ENCODE measurements around the gene CAMKK1.

Gene CAMKK1

GRCh38 chr17:3852561-3852960 lies 40.3 kb downstream of the CAMKK1 start:
- Histone ChIP-seq H2BK15ac (ENCODE audit: low read depth, poor library complexity, severe bottlenecking) (no peak overlapping the region), H3K4ac (ENCODE audit: low read depth in 1 of 2, low read length in 2 of 2) (no peak overlapping the region), H3K27me3 (ENCODE audit: control insufficient read depth in 1 of 2, insufficient read depth in 1 of 2, low read length in 2 of 2) (peaks cover 9 to 29% of the 10 kb centered on the region in 2 experiments), H3K4me2 (ENCODE audit: low read length, poor library complexity, severe bottlenecking) (no peak overlapping the region), H3K9ac (ENCODE audit: low read length) (no peak overlapping the region), H2BK5ac (ENCODE audit: low read depth, low read length, poor library complexity, severe bottlenecking) (no peak overlapping the region), H3K9me3 (ENCODE audit: control insufficient read depth, low read length) (no peaks in the 10 kb centered on the region), H3K18ac (ENCODE audit: low read depth in 1 of 2, low read length in 2 of 2) (no peak overlapping the region), H2BK12ac (ENCODE audit: low read length in 2 of 2) (no peak overlapping the region), H3K36me3 (ENCODE audit: control insufficient read depth in 1 of 2, insufficient read depth in 2 of 2, low read depth in 1 of 2, low read length in 2 of 2) (no peaks in the 10 kb centered on the region), H3K4me3 (ENCODE audit: insufficient read depth in 1 of 2, low read depth in 1 of 2, low read length in 2 of 2) (no peak overlapping the region), H2AFZ (ENCODE audit: low read depth, low read length) (no peak overlapping the region), H3K79me1 (replicated peaks; ENCODE audit: low read length, poor library complexity, severe bottlenecking) (no peaks in the 10 kb centered on the region), H2BK120ac (ENCODE audit: low read depth, low read length) (no peak overlapping the region), H4K91ac (ENCODE audit: low read length) (no peak overlapping the region), H3K4me1 (ENCODE audit: control insufficient read depth, insufficient read depth, low read depth, low read length) (peaks cover 6% of the 10 kb centered on the region), H3K14ac (ENCODE audit: low read length in 2 of 2) (no peak overlapping the region), H3K27ac (ENCODE audit: low read length, poor library complexity, severe bottlenecking) (no peak overlapping the region), H3K23ac (ENCODE audit: low read length in 2 of 2) (no peak overlapping the region), H2AK5ac (ENCODE audit: low read length, severe bottlenecking) (no peak overlapping the region), H4K8ac (ENCODE audit: low read length) (no peak overlapping the region)
- WGBS: 84% methylated on average over 10 of the region's 10 CpGs
- DNase-seq: no peak

DNA sequence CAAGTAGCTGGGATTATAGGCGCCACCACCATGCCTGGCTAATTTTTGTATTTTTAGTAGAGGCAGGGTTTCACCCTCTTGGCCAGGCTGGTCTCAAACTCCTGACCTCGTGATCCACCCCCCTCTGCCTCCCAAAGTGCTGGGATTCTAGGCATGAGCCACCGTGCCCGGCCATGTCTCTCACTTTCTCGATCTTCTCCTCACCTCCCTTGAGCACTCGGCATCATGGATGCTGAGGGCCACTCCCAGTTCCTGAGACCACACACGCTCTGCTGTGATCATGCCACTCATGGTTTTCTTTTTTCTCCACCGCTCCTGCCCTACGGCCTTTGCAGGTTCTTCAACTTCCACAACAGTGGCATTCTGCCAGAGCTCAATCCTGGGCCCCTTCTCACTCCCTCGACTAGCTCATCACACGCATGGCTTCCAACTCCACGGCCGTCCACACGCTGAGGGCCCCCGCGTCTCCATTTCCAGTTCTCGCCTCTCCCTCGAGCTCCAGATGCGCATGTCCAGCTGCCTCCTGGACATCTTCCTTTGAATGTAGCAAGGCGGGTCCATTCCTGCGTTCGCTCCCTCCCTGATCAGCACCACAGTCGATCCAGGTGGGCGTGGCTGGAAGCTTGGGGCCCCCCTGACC lies 41.3 kb downstream of the CAMKK1 start:
- 87% methylated on average over 24 of the region's 24 CpGs for WGBS

DNA sequence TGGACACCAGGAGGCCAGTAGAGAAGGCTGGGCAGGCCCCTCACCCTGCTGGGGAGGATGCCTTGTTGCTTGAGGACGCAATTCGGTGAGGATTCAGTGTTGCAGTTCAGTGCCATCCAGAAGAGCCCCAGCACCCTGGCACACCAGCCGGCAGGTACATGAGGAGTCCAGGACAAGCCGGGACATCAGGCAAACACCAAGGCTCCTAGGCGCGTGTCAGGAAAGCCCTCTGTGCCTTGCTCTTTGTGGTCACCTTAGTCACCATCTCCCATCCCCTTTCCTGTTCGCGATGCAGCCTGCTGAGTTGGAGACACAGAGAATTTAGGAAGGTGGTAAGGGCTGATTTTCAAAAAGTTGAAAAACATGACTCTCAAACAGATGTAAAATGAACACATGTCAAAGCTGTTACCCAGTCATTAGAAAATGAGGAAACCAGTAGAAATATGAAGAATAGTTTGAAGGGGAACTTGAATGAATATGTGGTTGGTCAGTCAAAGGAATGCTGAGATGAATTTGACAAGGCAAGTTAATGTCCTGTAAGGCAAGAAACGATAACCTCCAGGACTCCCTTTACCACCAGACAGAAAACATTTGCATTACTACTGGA lies 44.5 kb downstream of the CAMKK1 start:
- peaks cover 9 to 10% of the 10 kb centered on the region in 2 experiments for H3K36me3 ChIP-seq (ENCODE audit: control insufficient read depth in 1 of 2, insufficient read depth in 2 of 2, low read depth in 1 of 2, low read length in 2 of 2)
- H2AFZ ChIP-seq (ENCODE audit: low read depth, low read length): no peak overlapping the region
- no peak overlapping the region for H2BK12ac ChIP-seq (ENCODE audit: low read length in 2 of 2)
- peaks cover 9 to 21% of the 10 kb centered on the region in 2 experiments for H3K27me3 ChIP-seq (ENCODE audit: control insufficient read depth in 1 of 2, insufficient read depth in 1 of 2, low read length in 2 of 2)
- peaks cover 9% of the 10 kb centered on the region for H3K79me1 ChIP-seq (replicated peaks; ENCODE audit: low read length, poor library complexity, severe bottlenecking)
- no peak overlapping the region for H3K4ac ChIP-seq (ENCODE audit: low read depth in 1 of 2, low read length in 2 of 2)
- H2AK5ac ChIP-seq (ENCODE audit: low read length, severe bottlenecking): no peak overlapping the region
- H4K91ac ChIP-seq (ENCODE audit: low read length): peak overlapping the region; percentile 72
- H3K23ac ChIP-seq (ENCODE audit: low read length in 2 of 2): no peak overlapping the region
- H3K4me1 ChIP-seq (ENCODE audit: control insufficient read depth, insufficient read depth, low read depth, low read length): peaks cover 9% of the 10 kb centered on the region
- H3K14ac ChIP-seq (ENCODE audit: low read length in 2 of 2): no peak overlapping the region
- H4K8ac ChIP-seq (ENCODE audit: low read length): peak overlapping the region; percentile 80
- H3K9ac ChIP-seq (ENCODE audit: low read length): no peak overlapping the region
- no peak overlapping the region for H2BK120ac ChIP-seq (ENCODE audit: low read depth, low read length)
- no peak overlapping the region for H3K27ac ChIP-seq (ENCODE audit: low read length, poor library complexity, severe bottlenecking)
- H2BK15ac ChIP-seq (ENCODE audit: low read depth, poor library complexity, severe bottlenecking): no peak overlapping the region
- H3K4me2 ChIP-seq (ENCODE audit: low read length, poor library complexity, severe bottlenecking): no peak overlapping the region
- H3K4me3 ChIP-seq (ENCODE audit: insufficient read depth in 1 of 2, low read depth in 1 of 2, low read length in 2 of 2): no peak overlapping the region
- H3K18ac ChIP-seq (ENCODE audit: low read depth in 1 of 2, low read length in 2 of 2): no peak overlapping the region
- no peaks in the 10 kb centered on the region for H3K9me3 ChIP-seq (ENCODE audit: control insufficient read depth, low read length)
- H2BK5ac ChIP-seq (ENCODE audit: low read depth, low read length, poor library complexity, severe bottlenecking): no peak overlapping the region
- 90% methylated on average over 6 of the region's 9 CpGs for WGBS
- no peak for DNase-seq

More for the DNA sequence above, 41.3 kb downstream of the CAMKK1 start:
- peaks cover 9 to 21% of the 10 kb centered on the region in 2 experiments for H3K27me3 ChIP-seq (ENCODE audit: control insufficient read depth in 1 of 2, insufficient read depth in 1 of 2, low read length in 2 of 2)
- H2AK5ac ChIP-seq (ENCODE audit: low read length, severe bottlenecking): no peak overlapping the region
- H3K36me3 ChIP-seq (ENCODE audit: control insufficient read depth in 1 of 2, insufficient read depth in 2 of 2, low read depth in 1 of 2, low read length in 2 of 2): no peaks in the 10 kb centered on the region
- H4K8ac ChIP-seq (ENCODE audit: low read length): no peak overlapping the region
- H3K4me2 ChIP-seq (ENCODE audit: low read length, poor library complexity, severe bottlenecking): no peak overlapping the region
- no peak overlapping the region for H2BK5ac ChIP-seq (ENCODE audit: low read depth, low read length, poor library complexity, severe bottlenecking)
- no peak overlapping the region for H2BK12ac ChIP-seq (ENCODE audit: low read length in 2 of 2)
- no peak overlapping the region for H2BK120ac ChIP-seq (ENCODE audit: low read depth, low read length)
- peak overlapping the region; percentile 19 for H4K91ac ChIP-seq (ENCODE audit: low read length)
- no peaks in the 10 kb centered on the region for H3K79me1 ChIP-seq (replicated peaks; ENCODE audit: low read length, poor library complexity, severe bottlenecking)
- no peak overlapping the region for H3K9ac ChIP-seq (ENCODE audit: low read length)
- H3K4me3 ChIP-seq (ENCODE audit: insufficient read depth in 1 of 2, low read depth in 1 of 2, low read length in 2 of 2): no peak overlapping the region
- H3K9me3 ChIP-seq (ENCODE audit: control insufficient read depth, low read length): no peaks in the 10 kb centered on the region
- H3K18ac ChIP-seq (ENCODE audit: low read depth in 1 of 2, low read length in 2 of 2): no peak overlapping the region
- no peak overlapping the region for H2BK15ac ChIP-seq (ENCODE audit: low read depth, poor library complexity, severe bottlenecking)
- no peak overlapping the region for H3K14ac ChIP-seq (ENCODE audit: low read length in 2 of 2)
- H3K4ac ChIP-seq (ENCODE audit: low read depth in 1 of 2, low read length in 2 of 2): no peak overlapping the region
- no peak for DNase-seq
- no peak overlapping the region for H2AFZ ChIP-seq (ENCODE audit: low read depth, low read length)
- H3K27ac ChIP-seq (ENCODE audit: low read length, poor library complexity, severe bottlenecking): no peak overlapping the region
- H3K23ac ChIP-seq (ENCODE audit: low read length in 2 of 2): no peak overlapping the region
- peaks cover 3% of the 10 kb centered on the region for H3K4me1 ChIP-seq (ENCODE audit: control insufficient read depth, insufficient read depth, low read depth, low read length)

DNA sequence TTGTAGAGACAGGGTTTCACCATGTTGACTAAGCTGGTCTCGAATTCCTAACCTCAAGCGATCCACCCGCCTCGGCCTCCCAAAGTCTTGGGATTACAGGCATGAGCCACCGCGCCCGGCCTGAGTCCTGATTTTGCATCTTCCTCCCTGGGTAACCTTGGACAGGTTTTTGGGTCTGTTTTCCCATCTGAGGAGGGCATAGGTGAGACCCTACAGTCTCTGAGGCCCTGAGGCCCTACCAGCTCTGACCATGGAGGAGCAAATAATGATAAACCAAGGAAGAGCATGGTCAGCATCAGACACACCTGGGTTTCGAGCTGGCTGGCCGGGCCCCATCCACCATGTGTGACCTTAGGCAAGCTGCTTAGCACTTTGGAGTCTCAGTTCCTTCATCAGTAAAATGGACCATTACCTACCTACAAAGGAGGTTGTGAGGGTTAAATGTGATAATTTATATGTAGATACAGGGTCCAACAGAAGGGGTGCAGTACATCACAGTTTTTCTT lies 45.6 kb downstream of the CAMKK1 start:
- Histone ChIP-seq H3K18ac (ENCODE audit: low read depth in 1 of 2, low read length in 2 of 2) (no peak overlapping the region), H3K14ac (ENCODE audit: low read length in 2 of 2) (no peak overlapping the region), H4K91ac (ENCODE audit: low read length) (no peak overlapping the region), H3K4me3 (ENCODE audit: insufficient read depth in 1 of 2, low read depth in 1 of 2, low read length in 2 of 2) (no peak overlapping the region), H3K36me3 (ENCODE audit: control insufficient read depth in 1 of 2, insufficient read depth in 2 of 2, low read depth in 1 of 2, low read length in 2 of 2) (peaks cover 17 to 20% of the 10 kb centered on the region in 2 experiments), H2BK5ac (ENCODE audit: low read depth, low read length, poor library complexity, severe bottlenecking) (no peak overlapping the region), H3K9me3 (ENCODE audit: control insufficient read depth, low read length) (no peaks in the 10 kb centered on the region), H4K8ac (ENCODE audit: low read length) (no peak overlapping the region), H2AFZ (ENCODE audit: low read depth, low read length) (no peak overlapping the region), H3K4ac (ENCODE audit: low read depth in 1 of 2, low read length in 2 of 2) (no peak overlapping the region), H3K23ac (ENCODE audit: low read length in 2 of 2) (no peak overlapping the region), H2BK120ac (ENCODE audit: low read depth, low read length) (no peak overlapping the region), H3K4me2 (ENCODE audit: low read length, poor library complexity, severe bottlenecking) (no peak overlapping the region), H3K27ac (ENCODE audit: low read length, poor library complexity, severe bottlenecking) (no peak overlapping the region), H3K9ac (ENCODE audit: low read length) (no peak overlapping the region), H3K4me1 (ENCODE audit: control insufficient read depth, insufficient read depth, low read depth, low read length) (peaks cover 7% of the 10 kb centered on the region), H3K79me1 (replicated peaks; ENCODE audit: low read length, poor library complexity, severe bottlenecking) (peaks cover 15% of the 10 kb centered on the region), H2BK12ac (ENCODE audit: low read length in 2 of 2) (no peak overlapping the region), H2AK5ac (ENCODE audit: low read length, severe bottlenecking) (no peak overlapping the region), H3K27me3 (ENCODE audit: control insufficient read depth in 1 of 2, insufficient read depth in 1 of 2, low read length in 2 of 2) (peaks cover 9 to 14% of the 10 kb centered on the region in 2 experiments), H2BK15ac (ENCODE audit: low read depth, poor library complexity, severe bottlenecking) (no peak overlapping the region)
- 96% methylated on average over 9 of the region's 9 CpGs for whole genome bisulfite sequencing
- no peak for DNase-seq
